H1 (cell line): ENCODE data around the gene GRIK1. TPM values are rescaled to one million over a fixed set of nuclear protein-coding genes. Genes with fewer than 3 reads are reported as not detected.

Experiments
- CTCF ChIA-PET: fragments of 300-600 bp; sonication (Branson Sonifier 250); formaldehyde crosslinking; loops from one replicate; lab custom pipeline; 2021; ENCODE audit not compliant: partially characterized antibody; lab: Charles Lee
- POLR2A ChIA-PET: fragments of 300-600 bp; sonication (Branson Sonifier 250); formaldehyde crosslinking; loops from one replicate; lab custom pipeline; 2021; ENCODE audit warnings: inconsistent platforms; ENCODE audit not compliant: partially characterized antibody; lab: Charles Lee
- DNase-seq, 2 experiments: peaks; one replicate each; pipeline versions ENCODE4 v3.0.0 to v3.0.0-alpha.2; 2010 to 2022; ENCODE audit warnings: low spot score in 2 of 2, low read depth in 1 of 2, mixed read lengths in 1 of 2
- FAIRE-seq: peaks from 2 replicates; lab custom pipeline; 2011; peaks lifted over from hg19 to GRCh38; lab: Jason Lieb, UNC
- H2AFZ ChIP-seq: 2 replicates; pipeline ENCODE4 v1.8.1; 2012; ENCODE audit warnings: low read length, inconsistent platforms
- H2AK5ac ChIP-seq: 2 replicates; pipeline ENCODE4 v1.6.1; 2013; ENCODE audit warnings: low read depth, low read length
- H2BK120ac ChIP-seq: replicated peaks from 2 replicates; pipeline ENCODE3; 2013; ENCODE audit warnings: low read depth, low read length, inconsistent platforms
- H2BK12ac ChIP-seq: 2 replicates; pipeline ENCODE4 v1.6.1; 2013; ENCODE audit warnings: low read depth, low read length
- H2BK15ac ChIP-seq: 2 replicates; pipeline ENCODE4 v1.6.1; 2013; ENCODE audit warnings: low read length
- H2BK20ac ChIP-seq: 2 replicates; pipeline ENCODE4 v1.6.1; 2013; ENCODE audit warnings: low read length
- H2BK5ac ChIP-seq: 2 replicates; pipeline ENCODE4 v1.6.1; 2013; ENCODE audit warnings: low read depth, low read length
- H3K14ac ChIP-seq: 2 replicates; pipeline ENCODE4 v1.6.1; 2013; ENCODE audit warnings: inconsistent platforms; ENCODE audit not compliant: insufficient read length
- H3K18ac ChIP-seq: 2 replicates; pipeline ENCODE4 v1.6.1; 2013; ENCODE audit warnings: low read length; ENCODE audit errors: extremely low read depth
- H3K23ac ChIP-seq: 2 replicates; pipeline ENCODE4 v1.6.1; 2013; ENCODE audit warnings: inconsistent platforms; ENCODE audit not compliant: insufficient read length
- H3K23me2 ChIP-seq: 2 replicates; pipeline ENCODE4 v1.6.1; 2013; ENCODE audit warnings: low read depth, low read length
- H3K27ac ChIP-seq: 2 replicates; pipeline ENCODE4 v1.6.1; 2011; ENCODE audit warnings: low read depth, low read length, inconsistent platforms
- H3K27me3 ChIP-seq, 4 experiments: replicated peaks in 1 of 4; 1 replicate in 1 of 4; 2 replicates in 3 of 4; pipeline versions ENCODE4 v1.6.1 to v1.8.1; 2011 to 2013; ENCODE audit warnings: low read length in 3 of 4, mild to moderate bottlenecking in 3 of 4, inconsistent platforms in 2 of 4, mixed read lengths in 2 of 4, moderate library complexity in 1 of 4; ENCODE audit not compliant: control insufficient read depth in 3 of 4, insufficient read depth in 3 of 4; ENCODE audit errors: extremely low read depth in 1 of 4
- H3K36me3 ChIP-seq, 4 experiments: 2 replicates each; pipeline versions ENCODE4 v1.6.1 to v1.8.1; 2011 to 2013; ENCODE audit warnings: mild to moderate bottlenecking in 4 of 4, low read length in 3 of 4, moderate library complexity in 2 of 4, control low read depth in 1 of 4, inconsistent platforms in 1 of 4; ENCODE audit not compliant: insufficient read depth in 4 of 4, control insufficient read depth in 2 of 4
- H3K4ac ChIP-seq: replicated peaks from 2 replicates; pipeline ENCODE3; 2013; ENCODE audit warnings: low read length, low read depth, mixed read lengths, inconsistent platforms; ENCODE audit not compliant: insufficient read length
- H3K4me1 ChIP-seq, 4 experiments: replicated peaks in 1 of 4; 1 replicate in 1 of 4; 2 replicates in 3 of 4; pipeline versions ENCODE4 v1.6.1 to v1.8.1; 2011 to 2013; ENCODE audit warnings: low read length in 3 of 4, inconsistent platforms in 2 of 4, mixed read lengths in 1 of 4; ENCODE audit not compliant: insufficient read depth in 4 of 4, control insufficient read depth in 3 of 4
- H3K4me2 ChIP-seq, 2 experiments: 2 replicates each; pipeline versions ENCODE4 v1.6.1 to v1.8.1; 2011 to 2013; ENCODE audit warnings: low read depth in 2 of 2, low read length in 2 of 2, control low read depth in 1 of 2, inconsistent platforms in 1 of 2, mild to moderate bottlenecking in 1 of 2; ENCODE audit not compliant: insufficient read depth in 1 of 2
- H3K4me3 ChIP-seq, 4 experiments: fragments of 200-600, 300-600 bp in 1 of 4; sonication (generic), shearing (Covaris generic), sonication (Bioruptor Twin) in 1 of 4; 2 replicates each; pipeline versions ENCODE4 v1.5.1 to v1.8.1; 2011 to 2016; ENCODE audit warnings: low read length in 4 of 4, low read depth in 3 of 4, control low read depth in 2 of 4, inconsistent platforms in 2 of 4, mild to moderate bottlenecking in 2 of 4, mixed read lengths in 1 of 4, moderate library complexity in 1 of 4; ENCODE audit not compliant: insufficient read depth in 2 of 4; ENCODE audit errors: extremely low read depth in 1 of 4
- H3K56ac ChIP-seq: replicated peaks from 2 replicates; pipeline ENCODE3; 2013; ENCODE audit warnings: low read depth, mild to moderate bottlenecking, mixed read lengths, low read length, inconsistent platforms; ENCODE audit not compliant: insufficient read length
- H3K79me1 ChIP-seq: 2 replicates; pipeline ENCODE4 v1.6.1; 2013; ENCODE audit warnings: low read depth, low read length, control low read depth
- H3K79me2 ChIP-seq, 2 experiments: 2 replicates each; pipeline versions ENCODE4 v1.6.1 to v1.8.1; 2012 to 2013; ENCODE audit warnings: low read length in 2 of 2, mild to moderate bottlenecking in 2 of 2, inconsistent platforms in 1 of 2; ENCODE audit not compliant: insufficient read depth in 2 of 2, control insufficient read depth in 1 of 2
- H3K9ac ChIP-seq, 4 experiments: replicated peaks in 1 of 4; 1 replicate in 1 of 4; 2 replicates in 3 of 4; pipeline versions ENCODE4 v1.6.1 to v1.8.1; 2011 to 2013; ENCODE audit warnings: low read depth in 3 of 4, low read length in 3 of 4, control low read depth in 2 of 4, mild to moderate bottlenecking in 2 of 4, moderate library complexity in 2 of 4, inconsistent platforms in 1 of 4; ENCODE audit errors: extremely low read depth in 1 of 4
- H3K9me3 ChIP-seq, 2 experiments: 2 replicates each; pipeline versions ENCODE4 v1.6.1 to v1.8.1; 2012 to 2013; ENCODE audit warnings: mild to moderate bottlenecking in 2 of 2, moderate library complexity in 2 of 2, control low read depth in 1 of 2, inconsistent platforms in 1 of 2, low read depth in 1 of 2, low read length in 1 of 2, mixed read lengths in 1 of 2; ENCODE audit not compliant: insufficient read depth in 2 of 2
- H4K20me1 ChIP-seq, 2 experiments: replicated peaks in 1 of 2; 2 replicates each; pipeline versions ENCODE3 to v1.8.1; 2011 to 2013; ENCODE audit warnings: inconsistent platforms in 2 of 2, low read length in 2 of 2, mild to moderate bottlenecking in 1 of 2; ENCODE audit not compliant: insufficient read depth in 2 of 2, control insufficient read depth in 1 of 2
- H4K5ac ChIP-seq: 2 replicates; pipeline ENCODE4 v1.6.1; 2013; ENCODE audit warnings: low read length, low read depth, mixed read lengths, inconsistent platforms; ENCODE audit not compliant: insufficient read length
- H4K8ac ChIP-seq: 2 replicates; pipeline ENCODE4 v1.8.0; 2013; ENCODE audit warnings: mild to moderate bottlenecking, moderate library complexity, low read length, inconsistent platforms; ENCODE audit not compliant: insufficient read depth; ENCODE audit errors: extremely low read depth
- H4K91ac ChIP-seq: replicated peaks from 2 replicates; pipeline ENCODE3; 2013; ENCODE audit warnings: low read length, mixed read lengths, inconsistent platforms; ENCODE audit not compliant: insufficient read length
- ASH2L ChIP-seq: fragments of 200-600, 300-600 bp; sonication (generic); IDR thresholded peaks from one replicate; pipeline ENCODE4 v1.7.1; 2017; ENCODE audit warnings: low read length
- BACH1 ChIP-seq: IDR thresholded peaks from 2 replicates; pipeline ENCODE4 v1.6.1; 2012; ENCODE audit warnings: low read length, improper control_type of control experiment
- CBX8 ChIP-seq: fragments of 300-800, 300-1000 bp; sonication (generic); IDR thresholded peaks from 2 replicates; pipeline ENCODE4 v1.7.1; 2016; ENCODE audit warnings: low read depth, low read length, borderline replicate concordance
- KDM4A ChIP-seq: IDR thresholded peaks from one replicate; pipeline ENCODE4 v1.7.1; 2012; ENCODE audit warnings: low read depth, mild to moderate bottlenecking, moderate library complexity, low read length, inconsistent platforms; ENCODE audit not compliant: severe bottlenecking
- RNF2 ChIP-seq: fragments of 200-900, 300-1000 bp; sonication (generic); IDR thresholded peaks from 2 replicates; pipeline ENCODE4 v1.7.1; 2016; ENCODE audit warnings: borderline replicate concordance, low read depth, mild to moderate bottlenecking, antibody characterized with exemption, low read length; ENCODE audit not compliant: poor library complexity, severe bottlenecking; ENCODE audit errors: missing control alignments
- RXRA ChIP-seq: IDR thresholded peaks from 2 replicates; pipeline ENCODE4 v1.6.1; 2011; ENCODE audit warnings: low read depth, mild to moderate bottlenecking, low read length, moderate library complexity; ENCODE audit not compliant: insufficient read depth
- SP1 ChIP-seq: IDR thresholded peaks from 2 replicates; pipeline ENCODE4 v1.6.1; 2011; ENCODE audit warnings: low read depth, low read length
- SP2 ChIP-seq: IDR thresholded peaks from 2 replicates; pipeline ENCODE4 v1.6.1; 2012; ENCODE audit warnings: mild to moderate bottlenecking, low read length, inconsistent platforms
- SUZ12 ChIP-seq: fragments of 200-600 bp; sonication (generic); IDR thresholded peaks from 2 replicates; pipeline ENCODE4 v1.6.1; 2012; ENCODE audit warnings: mild to moderate bottlenecking, inconsistent platforms, low read length, moderate library complexity, mixed read lengths
- WGBS, 2 experiments: shearing (Covaris generic) in 1 of 2; methylation state at CpG; one replicate each; pipeline versions ENCODE4 v1.1.6 to v1.1.7; 2013 to 2015; ENCODE audit warnings: low lambda C conversion rate in 2 of 2, mixed read lengths in 2 of 2, inconsistent platforms in 1 of 2, low coverage in 1 of 2, missing lambda C conversion rate in 1 of 2; ENCODE audit not compliant: insufficient replicate concordance in 2 of 2, insufficient coverage in 1 of 2, insufficient read length in 1 of 2; ENCODE audit errors: extremely low coverage in 1 of 2, missing lambda C conversion rate in 1 of 2; 5-methylcytosine and 5-hydroxymethylcytosine counted together
- polyA plus RNA-seq, 7 experiments: library from polyadenylated mRNA; depleted of rRNA in 3 of 7; stranded (reverse) in 5 of 7; unstranded in 2 of 7; fragments of >200 nt in 5 of 7; fragments of 200-250 nt in 2 of 7; gene quantifications; 1 replicate in 5 of 7; 2 replicates in 1 of 7; 4 replicates in 1 of 7; pipeline versions ENCODE4 v1.2.1 to v1.2.3, GENCODE V29; 2011 to 2013; ENCODE audit warnings: missing spikeins in 2 of 7, mixed read lengths in 2 of 7
- total RNA-seq: library from RNA; stranded (reverse); fragmentation: NEBNext Ultra II Directional; extraction: Animal tissue kit (Norgen Biotek cat#: 25700); gene quantifications from 2 replicates; pipeline ENCODE4 v1.2.1, GENCODE V29; 2021
- TF ChIP-seq, protein P1 (sequence below): IDR thresholded peaks from 2 replicates; pipeline ENCODE4 v1.6.1; 2011; ENCODE audit warnings: low read length, improper control_type of control experiment

Gene GRIK1
- total and polyA plus RNA-seq, 2 of the 8 experiments (the other 6 are each of a cell fraction or from before 2014, with no cell fraction given), result 0.11 to 0.32 TPM

DNA sequence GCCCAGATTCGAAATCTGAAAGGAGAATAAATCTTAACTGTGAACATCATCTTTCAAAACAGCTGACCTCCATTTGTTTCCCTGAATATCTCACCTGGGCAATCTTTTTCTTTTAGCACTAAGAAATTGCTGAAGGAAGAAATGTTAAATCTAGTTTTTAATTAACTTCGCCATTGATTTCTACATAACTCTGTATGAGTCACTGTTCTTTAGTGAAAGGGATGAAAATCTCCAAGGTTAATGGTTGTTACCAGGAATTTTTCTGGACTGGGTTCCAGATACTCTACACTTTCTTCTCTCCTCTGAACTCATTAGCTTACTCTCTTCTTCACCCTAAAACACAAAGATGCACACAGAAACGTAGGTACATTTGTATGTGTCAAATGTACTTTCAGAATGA lies 405.3 kb downstream of the GRIK1 start:
- Histone ChIP-seq H2BK120ac (no peak overlapping the region), H3K27ac (no peak overlapping the region), H4K20me1 (no peaks in the 10 kb centered on the region), H3K4me3 (no peak overlapping the region), H4K5ac (no peak overlapping the region), H2BK20ac (no peak overlapping the region), H3K79me2 (no peaks in the 10 kb centered on the region), H3K18ac (no peak overlapping the region), H3K23me2 (no peaks in the 10 kb centered on the region), H3K23ac (no peak overlapping the region), H3K9me3 (no peaks in the 10 kb centered on the region; a peak in 1 of 4 replicates), H4K91ac (no peak overlapping the region), H3K4me1 (no peaks in the 10 kb centered on the region), H3K36me3 (no peaks in the 10 kb centered on the region), H2BK15ac (no peak overlapping the region), H2AFZ (no peak overlapping the region), H3K4ac (no peak overlapping the region), H3K27me3 (no peaks in the 10 kb centered on the region), H2BK12ac (no peak overlapping the region), H3K14ac (no peak overlapping the region), H4K8ac (no peak overlapping the region), H3K56ac (no peak overlapping the region), H3K9ac (no peak overlapping the region), H2BK5ac (no peak overlapping the region), H2AK5ac (no peak overlapping the region), H3K4me2 (no peak overlapping the region), H3K79me1 (no peaks in the 10 kb centered on the region)
- FAIRE-seq (no peak), DNase-seq (no peak)
- TF ChIP-seq KDM4A (no peak), SP1 (no peak), ASH2L (no peak), SUZ12 (no peak), RNF2 (no peak), SP2 (no peak), RXRA (no peak), CBX8 (no peak), BACH1 (no peak)
- TF ChIP-seq, protein P1, sequence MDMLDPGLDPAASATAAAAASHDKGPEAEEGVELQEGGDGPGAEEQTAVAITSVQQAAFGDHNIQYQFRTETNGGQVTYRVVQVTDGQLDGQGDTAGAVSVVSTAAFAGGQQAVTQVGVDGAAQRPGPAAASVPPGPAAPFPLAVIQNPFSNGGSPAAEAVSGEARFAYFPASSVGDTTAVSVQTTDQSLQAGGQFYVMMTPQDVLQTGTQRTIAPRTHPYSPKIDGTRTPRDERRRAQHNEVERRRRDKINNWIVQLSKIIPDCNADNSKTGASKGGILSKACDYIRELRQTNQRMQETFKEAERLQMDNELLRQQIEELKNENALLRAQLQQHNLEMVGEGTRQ, result no peak
- ChIA-PET CTCF (interaction anchor here (0.6 to 1.3 kb wide), 4 partner anchors 10 to 315 kb away, joined by 3 read pairs; no protein-coding TSS in a partner anchor), POLR2A (no interaction called here)
- WGBS, 2 experiments, result 80% methylated on average over 3 of the region's 3 CpGs; no CpG with 5 or more reads in 1 of the 2 experiments
